ENCODE data around the gene ACTR5. TPM values are rescaled to one million over a fixed set of nuclear protein-coding genes. Genes with fewer than 3 reads are reported as not detected.

Gene ACTR5
- total and polyA plus RNA-seq, 2 of the 13 experiments (the other 11 are each of a cell fraction or from before 2014, with no cell fraction given): 19.5 to 20.5 TPM

- peaks cover 30 to 43% of the 10 kb centered on the region in 2 experiments for H3K36me3 ChIP-seq (replicated peaks in 1 of 2; ENCODE audit: control insufficient read depth in 1 of 2, insufficient read depth in 2 of 2, low read length in 2 of 2)
- H3K4me3 ChIP-seq (replicated peaks in 1 of 3; ENCODE audit: insufficient read depth in 1 of 3, low read depth in 2 of 3, low read length in 3 of 3): no peak overlapping the region
- H3K27me3 ChIP-seq (ENCODE audit: control insufficient read depth in 1 of 2, insufficient read depth in 2 of 2, low read length in 2 of 2): no peaks in the 10 kb centered on the region; a peak in 1 of 5 replicates
- CTCF ChIA-PET (ENCODE audit: low intra/inter-chr PET ratio, low total read pairs): interaction anchor here (0.9 to 4.8 kb wide), 6 partner anchors 21 to 118 kb away, joined by 3 to 56 read pairs (median 14); no protein-coding TSS in a partner anchor
- H3K4me1 ChIP-seq (ENCODE audit: insufficient read depth, low read length): peaks cover 23% of the 10 kb centered on the region
- intact Hi-C loops (cut with micrococcal nuclease; ENCODE audit: unreplicated experiment): no loop called here
- H3K79me2 ChIP-seq (ENCODE audit: insufficient read depth, low read length): peaks cover 17% of the 10 kb centered on the region
- H3K9ac ChIP-seq (ENCODE audit: insufficient read depth, low read depth, low read length): no peak overlapping the region
- WGBS (ENCODE audit: low lambda C conversion rate): 97% methylated on average over 4 of the region's 4 CpGs
- H2AFZ ChIP-seq (ENCODE audit: low read length): no peak overlapping the region
- POLR2A ChIA-PET: no interaction called here
- no TSS peak for BruUV-seq (replicated peaks)
- in situ Hi-C loops (cut with HindIII; ENCODE audit: extremely low pct_ligation_motif_present, low pct_unique_long_range_greater_than_20kb): no loop called here
- H3K27ac ChIP-seq (ENCODE audit: extremely low read length, insufficient read depth, low read length): no peak overlapping the region
- H4K20me1 ChIP-seq (ENCODE audit: insufficient read depth, low read length): 0 out of 2 replicates have a peak, but pooled peaks cover 4% of the 10 kb centered on the region
- TF ChIP-seq ZHX1 (CRISPR knock-in tag; IDR thresholded peaks at IDR 0.05; ENCODE audit: low read depth) (no peak), ZNF34 (CRISPR knock-in tag; IDR thresholded peaks at IDR 0.05; ENCODE audit: borderline replicate concordance) (no peak), HBP1 (CRISPR knock-in tag; IDR thresholded peaks at IDR 0.05; ENCODE audit: low read depth) (no peak), ZNF691 (CRISPR knock-in tag; IDR thresholded peaks at IDR 0.05; ENCODE audit: borderline replicate concordance, low read depth) (no peak)
- no peak for FAIRE-seq
- no peaks in the 10 kb centered on the region for H3K9me3 ChIP-seq (ENCODE audit: low read length)
- ATAC-seq: no peak
- H3K4me2 ChIP-seq (ENCODE audit: low read depth, low read length): no peak overlapping the region
- no peak for DNase-seq (ENCODE audit: low spot score)
These were observed 3.8 kb downstream of the ACTR5 start for GRCh38 chr20:38752029-38752428.
